ENCODE data around the gene DLAT.
A peak's percentile ranks its signal among the peaks of the same experiment; 100 is the strongest.
"Not testable (repeated sequence)": the region's sequence is repeated elsewhere in the genome, so short reads cannot be mapped to it uniquely, and the experiment has no call there.

The DLAT gene

GRCh38 chr11:112024773-112025678 is at the start of gene DLAT:
Gene DLAT (plus strand): TSS chr11:112025408. CDS start chr11:112025473, 65 bp downstream.
- DNase-seq (ENCODE audit: low read depth in 2 of 2): peak; percentile 47

DNA sequence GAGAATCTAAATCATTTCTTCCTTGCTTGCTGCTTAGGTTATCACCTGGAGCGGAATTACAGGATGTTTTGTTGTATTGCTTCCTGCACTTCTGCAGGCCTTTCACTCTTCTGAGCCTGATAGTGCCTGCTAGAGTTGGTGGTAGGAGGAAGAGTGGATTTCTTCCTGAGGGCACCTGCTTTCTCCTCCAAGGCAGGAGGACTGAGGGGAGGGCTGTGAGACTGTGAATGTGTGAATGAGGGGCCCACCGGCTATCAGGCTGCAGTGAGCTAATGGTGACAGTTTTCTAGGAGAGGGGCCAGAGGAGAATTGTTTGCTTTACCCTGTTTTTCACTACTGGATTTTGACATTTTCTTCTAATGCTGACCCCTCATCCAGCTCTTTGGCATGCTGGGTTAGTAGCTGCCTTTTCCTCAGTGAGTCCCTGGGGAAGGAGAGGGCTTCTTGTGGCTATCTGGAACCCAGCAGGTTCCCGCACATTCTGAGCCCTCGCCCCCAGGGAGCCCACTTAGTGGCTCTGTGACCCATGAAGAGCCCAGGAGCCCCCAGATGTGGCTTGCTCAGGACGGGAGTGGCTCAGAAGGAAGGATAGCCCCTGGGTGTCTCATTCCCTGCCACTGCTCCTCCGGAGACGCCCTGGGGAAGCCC is 49.0 kb upstream of the DLAT start:
- DNase-seq (ENCODE audit: low read depth in 2 of 2): no peak

GRCh38 chr11:111976767-111977145 is 48.5 kb upstream of the DLAT start:
- no peak for DNase-seq (ENCODE audit: low read depth in 2 of 2)

DNA sequence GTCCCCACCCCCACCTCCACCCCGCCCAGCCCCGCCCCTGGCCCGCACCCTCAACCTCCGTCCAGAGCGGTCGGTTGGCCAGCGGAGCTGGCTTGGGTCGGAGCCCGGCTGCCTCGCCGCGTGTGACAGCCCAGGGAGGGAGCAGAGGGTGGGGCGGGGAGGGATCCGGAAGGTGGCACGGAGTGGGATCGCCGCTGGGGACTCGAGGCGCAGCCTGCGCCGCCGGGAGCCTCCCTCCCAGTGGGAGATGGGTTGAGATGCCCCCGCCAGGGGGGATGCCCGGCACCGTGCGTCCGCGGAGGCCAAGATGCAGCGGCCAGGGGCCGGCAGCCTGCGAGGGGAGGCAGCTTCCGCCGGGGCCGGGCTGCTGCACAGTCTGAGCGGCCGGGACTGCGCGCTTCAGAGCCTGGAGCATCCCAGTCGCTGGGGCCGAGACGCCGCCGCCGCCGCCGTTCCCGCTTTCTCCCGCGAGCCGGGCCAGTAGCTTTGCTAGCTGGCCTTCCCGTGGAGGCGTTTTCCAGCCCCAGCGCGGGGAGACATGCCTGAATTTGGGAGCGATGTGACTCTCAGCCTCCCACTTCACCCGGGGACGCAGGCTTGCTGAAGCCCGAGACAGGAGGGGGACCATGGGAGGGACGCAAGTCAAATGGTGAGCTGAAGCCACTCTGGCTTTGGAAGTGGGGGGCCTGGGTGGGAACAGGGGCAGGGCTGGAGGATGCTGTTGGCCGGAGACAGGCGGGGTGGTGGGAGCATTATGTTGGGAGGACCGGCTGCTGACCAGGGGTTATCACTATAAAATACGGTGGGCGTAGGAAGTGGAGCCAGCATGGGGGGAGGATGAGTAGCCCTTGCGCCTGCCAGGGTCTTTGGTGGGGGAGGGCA is 47.8 kb upstream of the DLAT start:
- DNase-seq (ENCODE audit: low read depth in 2 of 2): no peak

DNA sequence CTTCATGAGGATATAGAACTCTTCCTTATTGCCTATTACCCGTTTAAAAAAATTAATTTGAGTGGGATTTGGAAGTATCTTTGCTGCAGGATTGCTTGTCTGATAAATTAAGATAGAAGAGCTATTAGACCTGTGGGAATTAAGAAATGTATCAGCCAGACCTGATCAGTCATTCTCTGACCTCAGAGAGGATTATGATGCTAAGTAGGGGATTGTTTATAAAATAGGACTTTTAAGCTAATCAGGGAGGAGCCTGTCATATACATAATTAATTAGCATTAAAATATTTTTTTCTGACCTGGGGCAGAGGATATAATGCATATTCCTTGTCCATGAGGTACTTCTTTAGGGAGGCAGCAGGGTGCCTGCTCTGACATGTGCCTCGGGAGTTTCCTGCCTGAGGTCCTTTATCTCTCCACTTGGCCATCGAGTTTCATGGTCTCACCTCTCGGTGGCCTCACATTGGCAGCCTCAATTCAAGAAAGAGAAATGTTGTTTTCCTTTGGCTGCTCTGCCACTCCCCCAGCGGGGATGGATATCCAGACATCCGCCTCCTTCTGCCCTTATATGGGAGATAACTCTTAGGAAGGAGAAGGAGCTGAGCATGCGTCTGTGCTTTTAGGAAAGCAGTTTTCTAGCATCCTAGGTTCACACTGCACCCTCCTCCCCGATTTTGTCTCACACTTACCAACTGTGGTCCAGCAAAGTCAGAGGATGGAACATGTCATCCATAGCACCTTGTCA is 47.0 kb upstream of the DLAT start:
- DNase-seq (ENCODE audit: low read depth in 2 of 2): peak; percentile 30 to 38

- DNase-seq (ENCODE audit: low read depth in 2 of 2): no peak
These were observed 45.1 kb upstream of the DLAT start for GRCh38 chr11:111980062-111980461.

DNA sequence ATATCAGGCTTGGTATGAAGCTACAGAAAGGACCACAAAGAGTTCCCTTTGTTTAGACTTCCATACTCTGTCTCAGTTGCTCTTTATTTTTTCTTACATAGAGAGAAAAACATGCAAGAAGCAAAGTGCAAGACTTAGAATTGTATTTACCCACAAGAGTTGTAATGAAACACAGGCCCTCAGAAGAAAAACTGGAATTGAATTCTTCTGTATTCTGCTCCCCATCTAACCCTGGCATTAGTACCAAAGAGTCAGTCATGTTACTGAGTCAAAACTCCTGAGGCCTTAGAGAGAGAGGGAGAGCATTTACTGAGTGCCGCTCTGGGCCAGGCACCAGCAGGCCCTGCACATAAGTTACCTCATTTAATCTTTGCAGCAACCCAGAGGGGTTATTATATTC is 43.9 kb upstream of the DLAT start:
- no peak for DNase-seq (ENCODE audit: low read depth in 2 of 2)

DNA sequence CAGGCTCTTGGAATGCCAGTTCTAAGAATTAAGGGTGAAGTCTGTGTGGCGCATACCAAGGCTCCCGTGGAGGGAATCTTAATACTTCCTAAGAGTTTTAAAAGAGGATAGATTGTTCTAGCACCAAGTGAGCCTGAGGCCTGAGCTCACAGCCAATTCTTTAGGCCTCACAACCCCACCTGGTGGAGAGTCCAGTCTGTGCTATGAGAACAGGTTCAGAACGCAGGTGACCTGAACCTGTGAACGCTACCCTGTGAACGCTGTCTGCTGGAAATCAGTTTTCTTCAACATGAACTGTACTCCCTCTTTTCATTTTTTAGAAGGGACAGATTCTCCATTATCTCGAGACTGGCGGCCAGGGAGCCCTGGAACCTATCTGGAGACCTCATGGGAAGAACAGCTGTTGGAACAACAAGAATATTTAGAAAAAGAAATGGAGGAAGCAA is 43.2 kb upstream of the DLAT start:
- DNase-seq (ENCODE audit: low read depth in 2 of 2): no peak

GRCh38 chr11:111982541-111983186 is 42.5 kb upstream of the DLAT start:
- no peak for DNase-seq (ENCODE audit: low read depth in 2 of 2)

- DNase-seq (ENCODE audit: low read depth in 2 of 2): no peak
These were observed 41.8 kb upstream of the DLAT start for GRCh38 chr11:111983187-111983986.

DNA sequence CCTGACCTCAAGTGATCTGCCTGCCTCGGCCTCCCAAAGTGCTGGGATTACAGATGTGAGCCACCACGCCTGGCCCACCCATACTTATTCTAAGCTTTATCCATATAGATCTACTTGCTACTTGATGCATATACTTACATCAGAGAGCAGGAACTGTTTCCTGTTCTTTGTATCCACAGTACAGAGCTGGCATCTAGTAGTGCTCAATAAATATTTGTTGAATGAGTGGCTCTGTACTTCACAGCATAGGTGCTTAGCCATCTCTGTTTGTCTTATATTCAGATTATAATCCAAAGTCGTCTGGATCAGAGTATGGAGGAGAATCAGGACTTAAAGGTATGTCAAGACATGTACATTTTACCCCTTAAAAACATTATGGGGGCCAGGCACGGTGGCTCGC is 38.6 kb upstream of the DLAT start:
- no peak for DNase-seq (ENCODE audit: low read depth in 2 of 2)

DNA sequence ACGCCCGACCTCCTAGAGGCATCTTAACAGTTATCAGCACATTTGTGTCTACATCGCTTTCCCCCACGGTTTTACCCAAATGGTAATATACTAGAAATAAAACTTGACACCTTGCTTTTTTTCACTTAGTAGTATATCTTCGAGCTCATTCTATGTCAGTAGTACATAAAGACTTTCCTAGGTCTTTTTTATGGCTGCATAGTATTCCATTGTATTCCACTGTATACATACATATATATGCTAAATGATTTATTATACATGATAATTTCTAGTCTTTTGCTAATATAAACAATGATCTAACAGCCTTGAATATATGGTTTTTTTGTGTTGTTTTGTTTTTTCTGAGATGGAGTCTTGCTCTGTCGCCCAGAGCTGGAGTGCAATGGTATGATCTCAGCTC is 34.8 kb upstream of the DLAT start:
- DNase-seq (ENCODE audit: low read depth in 2 of 2): no peak

- DNase-seq (ENCODE audit: low read depth in 2 of 2): no peak
These were observed 32.9 kb upstream of the DLAT start for GRCh38 chr11:111992206-111992855.

DNA sequence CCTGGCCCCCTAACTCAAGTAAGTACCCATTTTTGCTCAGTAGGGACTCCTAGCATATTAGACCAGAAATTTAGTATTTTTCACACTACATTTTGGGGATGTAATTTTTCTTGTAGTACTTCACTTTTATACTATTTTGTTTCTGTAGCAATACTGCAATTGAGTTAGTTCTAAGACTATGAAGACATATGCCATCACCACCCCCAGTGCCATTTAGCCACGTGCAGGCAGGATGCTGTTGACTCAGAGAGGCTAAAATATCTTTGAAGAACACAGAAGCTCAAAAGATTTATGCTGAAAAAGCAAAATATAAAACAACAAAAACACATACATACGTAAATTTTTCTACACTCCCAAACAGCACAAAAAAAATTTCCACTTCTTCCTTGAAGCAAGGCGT is 29.1 kb upstream of the DLAT start:
- no peak for DNase-seq (ENCODE audit: low read depth in 2 of 2)

DNA sequence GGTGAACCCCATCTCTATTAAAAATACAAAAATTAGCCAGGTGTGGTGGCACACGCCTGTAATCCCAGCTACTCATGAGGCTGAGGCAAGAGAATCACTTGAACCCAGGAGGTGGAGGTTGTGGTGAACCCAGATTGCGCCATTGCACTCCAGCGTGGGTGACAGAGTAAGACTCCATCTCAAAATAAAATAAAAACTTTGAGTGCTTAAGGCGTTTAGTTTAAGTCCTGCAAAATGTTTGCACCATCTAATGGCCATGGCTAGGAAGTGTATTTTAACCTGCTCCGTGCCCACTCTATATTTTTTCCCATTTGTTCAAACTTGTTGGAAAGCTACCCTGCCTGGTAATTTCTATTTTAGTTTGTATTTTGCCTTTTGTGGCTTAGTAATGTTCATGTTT is 28.5 kb upstream of the DLAT start:
- not testable (repeated sequence) for DNase-seq (ENCODE audit: low read depth in 2 of 2)

- DNase-seq (ENCODE audit: low read depth in 2 of 2): no peak
These were observed 26.1 kb upstream of the DLAT start for GRCh38 chr11:111999111-111999510.

- no peak for DNase-seq (ENCODE audit: low read depth in 2 of 2)
These were observed 24.5 kb upstream of the DLAT start for GRCh38 chr11:112000703-112001102.

DNA sequence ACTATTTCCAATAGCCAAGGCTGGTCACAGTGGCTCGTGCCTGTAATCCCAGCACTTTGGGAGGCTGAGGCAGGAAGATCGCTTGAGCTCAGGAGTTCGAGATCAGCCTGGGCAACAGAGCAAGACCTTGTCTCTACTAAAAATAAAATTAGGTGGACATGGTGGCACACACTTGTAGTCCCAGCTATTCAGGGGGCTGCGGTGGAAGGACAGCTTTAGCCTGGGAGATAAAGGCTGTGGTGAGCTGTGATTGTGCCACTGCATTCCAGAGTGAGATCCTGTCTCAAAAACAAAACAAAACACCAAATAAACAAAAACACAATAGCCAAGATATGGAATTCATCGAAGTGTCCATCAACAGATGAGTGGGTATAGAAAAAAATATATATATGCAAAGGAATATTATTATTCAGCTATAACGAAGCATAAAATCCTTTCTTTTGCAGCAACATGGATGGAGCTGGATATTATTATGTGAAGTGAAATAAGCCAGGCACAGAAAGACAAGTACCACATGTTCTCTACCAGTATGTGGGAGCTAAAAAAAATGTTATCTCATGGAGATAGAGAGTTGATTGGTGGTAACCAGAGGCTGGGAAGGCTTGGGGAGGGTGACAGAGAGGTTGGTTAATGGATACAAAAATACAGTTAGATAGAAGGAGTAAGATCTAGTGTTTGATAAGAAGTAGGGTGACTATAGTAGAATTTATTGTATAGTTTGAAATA is 22.6 kb upstream of the DLAT start:
- no peak for DNase-seq (ENCODE audit: low read depth in 2 of 2)

DNA sequence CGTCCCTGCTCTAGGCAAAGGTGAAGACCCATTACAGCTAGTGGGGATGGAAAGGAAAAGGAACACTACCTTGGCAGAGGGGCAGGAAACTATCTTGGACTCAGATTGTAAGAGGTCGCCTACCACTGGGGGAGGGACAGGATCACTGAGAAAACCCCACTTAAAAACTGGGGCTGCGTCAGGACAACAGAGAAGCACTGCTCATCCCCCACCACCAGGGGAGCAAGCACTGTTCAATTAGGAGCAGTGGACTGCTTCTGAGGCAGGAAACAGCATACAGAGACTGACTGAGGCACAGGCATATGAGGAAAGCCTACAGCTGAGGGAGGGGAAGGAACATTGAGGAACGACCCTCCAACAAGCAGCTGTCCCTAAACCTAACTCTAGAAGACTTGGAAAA is 20.8 kb upstream of the DLAT start:
- no peak for DNase-seq (ENCODE audit: low read depth in 2 of 2)
